GM10266 (cell line): Measurements from ENCODE around the gene PHB1.

ENCODE experiments used
- DNase-seq: peaks from one replicate; pipeline ENCODE4 v3.0.0; 2012; ENCODE audit errors: extremely low spot score
- TF ChIP-seq, protein P1 (sequence below): IDR thresholded peaks from 2 replicates; pipeline ENCODE4 v1.5.1; 2012; ENCODE audit warnings: mild to moderate bottlenecking, low read depth; ENCODE audit not compliant: control insufficient read depth, insufficient read depth; ENCODE audit errors: missing control alignments

PHB1 gene

DNA sequence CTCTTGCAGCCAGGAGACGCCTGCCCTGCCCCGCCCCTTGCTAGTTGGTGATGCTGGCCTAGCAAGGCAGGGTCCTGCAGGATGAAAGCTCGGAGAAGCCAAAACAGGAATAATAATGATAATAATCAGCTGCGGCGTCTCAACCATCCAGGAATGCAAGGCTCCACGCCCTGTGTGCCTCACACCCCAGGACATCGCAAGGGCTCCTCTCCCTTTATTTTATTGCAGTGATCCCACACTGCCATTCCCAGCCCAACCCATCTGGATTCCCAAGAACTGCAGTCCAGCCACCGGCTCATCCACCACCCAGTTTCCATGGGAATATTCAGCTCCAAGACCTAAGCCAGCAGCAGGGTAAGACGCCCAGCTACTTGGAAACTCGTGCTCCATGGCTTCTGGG, 31.6 kb downstream of the PHB1 start:
- TF ChIP-seq, protein P1, sequence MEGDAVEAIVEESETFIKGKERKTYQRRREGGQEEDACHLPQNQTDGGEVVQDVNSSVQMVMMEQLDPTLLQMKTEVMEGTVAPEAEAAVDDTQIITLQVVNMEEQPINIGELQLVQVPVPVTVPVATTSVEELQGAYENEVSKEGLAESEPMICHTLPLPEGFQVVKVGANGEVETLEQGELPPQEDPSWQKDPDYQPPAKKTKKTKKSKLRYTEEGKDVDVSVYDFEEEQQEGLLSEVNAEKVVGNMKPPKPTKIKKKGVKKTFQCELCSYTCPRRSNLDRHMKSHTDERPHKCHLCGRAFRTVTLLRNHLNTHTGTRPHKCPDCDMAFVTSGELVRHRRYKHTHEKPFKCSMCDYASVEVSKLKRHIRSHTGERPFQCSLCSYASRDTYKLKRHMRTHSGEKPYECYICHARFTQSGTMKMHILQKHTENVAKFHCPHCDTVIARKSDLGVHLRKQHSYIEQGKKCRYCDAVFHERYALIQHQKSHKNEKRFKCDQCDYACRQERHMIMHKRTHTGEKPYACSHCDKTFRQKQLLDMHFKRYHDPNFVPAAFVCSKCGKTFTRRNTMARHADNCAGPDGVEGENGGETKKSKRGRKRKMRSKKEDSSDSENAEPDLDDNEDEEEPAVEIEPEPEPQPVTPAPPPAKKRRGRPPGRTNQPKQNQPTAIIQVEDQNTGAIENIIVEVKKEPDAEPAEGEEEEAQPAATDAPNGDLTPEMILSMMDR = no peak

DNA sequence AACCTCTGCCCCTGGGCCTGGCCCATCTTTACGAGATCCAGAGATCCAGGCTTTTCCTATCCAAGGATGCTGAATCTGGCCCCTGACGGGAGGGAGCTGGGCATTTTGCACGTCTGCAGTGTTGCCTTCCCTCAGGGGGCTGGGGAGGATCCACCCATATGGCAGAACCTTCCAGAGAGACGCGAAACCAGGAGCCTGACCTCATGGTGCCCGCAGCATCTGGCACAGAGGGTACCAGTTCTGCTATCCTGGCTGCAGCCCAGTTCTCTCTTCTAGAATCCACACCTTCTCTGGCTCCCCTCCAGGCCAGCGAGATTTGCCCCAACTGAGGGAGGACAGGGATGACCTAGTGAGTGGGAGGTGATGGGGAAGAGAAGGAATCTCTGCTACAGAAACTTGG, 32.1 kb downstream of the PHB1 start:
- TF ChIP-seq, protein P1 = no peak
- no peak for DNase-seq

More for the DNA sequence above, 31.6 kb downstream of the PHB1 start:
- DNase-seq = no peak

DNA sequence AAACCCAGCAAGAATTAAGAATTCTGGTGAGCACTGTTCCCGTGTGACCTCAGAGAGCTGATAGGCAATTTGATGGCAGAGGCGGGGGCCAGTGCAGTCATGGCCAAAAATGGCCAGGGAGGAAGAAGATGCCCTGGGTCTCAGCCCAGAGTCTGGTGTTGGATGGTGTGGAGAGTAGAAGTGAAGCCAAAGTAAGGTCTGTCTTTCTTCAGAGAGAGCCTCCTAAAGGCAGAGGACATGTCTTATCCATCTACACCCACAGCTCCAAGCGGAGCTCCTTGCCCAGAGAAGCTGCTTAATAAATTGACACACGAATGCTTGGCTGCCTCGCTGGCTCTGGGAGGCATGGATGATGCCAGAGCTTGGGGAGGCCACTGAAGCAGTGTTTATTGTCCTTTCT, 32.9 kb downstream of the PHB1 start:
- TF ChIP-seq, protein P1 = no peak
- no peak for DNase-seq

DNA sequence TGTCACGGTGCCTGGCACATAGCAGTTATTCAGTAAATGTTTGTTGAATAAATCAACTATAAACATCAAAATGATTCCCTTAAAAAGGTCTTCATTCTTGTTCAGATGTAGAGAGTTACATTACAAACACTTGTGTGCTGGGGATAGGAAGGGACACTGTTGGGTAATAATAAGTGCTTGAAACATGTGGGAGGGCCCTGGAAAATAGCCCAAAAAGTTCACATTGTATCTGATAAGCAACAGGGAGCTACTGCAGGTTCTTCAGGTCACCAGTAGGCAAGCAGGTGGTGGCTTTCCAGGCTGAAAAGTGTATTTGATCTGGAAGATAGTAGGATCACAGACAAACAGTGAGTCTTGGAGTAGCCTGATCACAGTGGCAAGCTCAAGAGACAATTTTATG, 33.6 kb downstream of the PHB1 start:
- DNase-seq = no peak
- TF ChIP-seq, protein P1 = no peak

DNA sequence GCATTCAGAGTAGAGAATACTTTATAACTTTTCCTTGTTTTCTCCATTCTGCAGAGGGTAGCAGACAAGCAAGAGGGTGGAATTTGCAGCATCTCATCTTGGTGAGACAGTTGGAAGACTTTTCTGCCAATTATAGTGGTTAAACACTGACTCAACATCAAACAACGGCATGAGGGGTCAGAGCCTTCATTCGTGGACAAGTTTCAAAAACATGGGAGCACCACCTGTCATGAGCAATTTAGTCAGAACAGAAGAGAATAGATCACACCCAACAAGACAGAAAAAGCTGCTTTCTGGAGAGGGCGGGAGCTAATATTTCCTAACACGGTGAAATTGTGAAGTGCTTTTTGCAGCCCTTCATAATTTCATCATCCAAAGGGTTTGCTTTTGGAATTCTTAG, 34.8 kb downstream of the PHB1 start:
- TF ChIP-seq, protein P1 = no peak
- no peak for DNase-seq

DNA sequence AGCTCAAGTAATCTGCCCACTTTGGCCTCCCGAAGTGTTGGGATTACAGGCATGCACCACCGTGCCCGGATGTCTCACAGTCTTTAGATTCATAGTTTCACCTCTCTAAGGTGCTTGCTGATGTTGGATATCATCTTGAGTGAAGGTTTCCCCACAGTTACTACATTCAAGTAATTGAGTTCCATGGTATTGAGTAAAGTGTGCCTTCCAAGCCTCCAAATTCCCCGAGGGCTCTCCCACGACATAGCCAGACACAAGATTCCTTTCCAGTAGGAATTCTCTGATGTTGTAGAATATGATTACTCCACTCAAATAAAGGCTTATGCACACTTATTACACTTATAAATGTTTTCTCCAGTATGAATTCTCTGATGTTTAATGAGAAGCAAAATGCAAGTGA, 36.4 kb downstream of the PHB1 start:
- TF ChIP-seq, protein P1 = no peak
- DNase-seq = no peak

DNA sequence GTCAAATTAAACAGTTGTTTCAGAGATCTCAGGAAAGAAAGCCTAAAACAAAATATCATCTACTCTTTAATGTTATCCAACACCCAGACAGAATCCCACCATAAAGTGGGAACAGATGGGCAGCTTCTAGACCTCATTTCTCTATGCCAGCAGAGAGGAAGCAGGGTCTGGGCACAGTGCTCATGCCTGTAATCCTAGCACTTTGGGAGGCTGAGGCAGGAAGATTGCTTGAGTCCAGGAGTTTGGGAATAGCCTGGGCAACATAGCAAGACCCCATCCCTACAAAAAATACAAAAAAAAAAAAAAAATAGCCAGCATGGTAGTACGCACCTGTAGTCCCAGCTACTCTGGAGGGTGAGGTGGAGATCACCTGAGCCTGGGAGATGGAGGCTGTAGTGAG, 39.1 kb downstream of the PHB1 start:
- TF ChIP-seq, protein P1 = no peak
- no peak for DNase-seq

DNA sequence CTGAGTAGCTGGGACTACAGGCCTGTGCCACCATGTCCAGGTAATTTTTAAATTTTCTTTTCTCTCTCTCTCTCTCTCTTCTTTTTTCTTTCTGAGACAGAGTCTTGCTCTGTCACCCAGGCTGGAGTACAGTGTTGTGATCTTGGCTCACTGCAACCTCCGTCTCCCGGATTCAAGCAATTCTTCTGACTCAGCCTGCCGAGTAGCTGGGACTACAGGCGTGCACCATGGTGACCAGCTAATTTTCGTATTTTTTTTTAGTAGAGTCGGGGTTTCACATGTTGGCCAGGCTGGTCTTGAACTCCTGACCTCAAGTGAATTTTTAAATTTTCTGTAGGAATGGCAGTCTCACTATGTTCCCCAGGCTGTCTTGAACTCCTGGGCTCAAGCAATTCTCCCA, 41.6 kb downstream of the PHB1 start:
- TF ChIP-seq, protein P1 = no peak

More for the DNA sequence above, 41.6 kb downstream of the PHB1 start:
- DNase-seq = no peak
